ENCODE data around the gene PSMC2. TPM values are rescaled to one million over a fixed set of nuclear protein-coding genes. Genes with fewer than 3 reads are reported as not detected.
A peak's percentile ranks its signal among the peaks of the same experiment; 100 is the strongest.

Gene PSMC2
- total and polyA plus RNA-seq, 2 experiments from 2014 or later, result 107 to 131 TPM

- H3F3A ChIP-seq (replicated peaks; ENCODE audit: low read depth), result no peaks in the 10 kb centered on the region
- peaks cover 24% of the 10 kb centered on the region for H4K20me1 ChIP-seq (replicated peaks; ENCODE audit: insufficient read depth)
- no peak overlapping the region for H3K27ac Mint-ChIP-seq
- no peak for ATAC-seq
- H3K4me2 ChIP-seq, result no peak overlapping the region
- H3K4me1 Mint-ChIP-seq, result peaks cover 15% of the 10 kb centered on the region
- no peaks in the 10 kb centered on the region for H3K27me3 ChIP-seq (ENCODE audit: insufficient read depth)
- DNase-seq (ENCODE audit: low spot score), result no peak
- TF ChIP-seq NANOG (IDR thresholded peaks at IDR 0.05; ENCODE audit: borderline replicate concordance) (no peak), JUNB (IDR thresholded peaks at IDR 0.05; ENCODE audit: unreplicated experiment) (no peak), ZNF114 (CRISPR knock-in tag; IDR thresholded peaks at IDR 0.05) (no peak), REST (IDR thresholded peaks at IDR 0.05; ENCODE audit: unreplicated experiment) (no peak), STAT1 (IDR thresholded peaks at IDR 0.05; ENCODE audit: unreplicated experiment) (no peak), CREB1 (CRISPR knock-in tag; IDR thresholded peaks at IDR 0.05; ENCODE audit: low read depth) (no peak), ZNF331 (CRISPR knock-in tag; IDR thresholded peaks at IDR 0.05; ENCODE audit: low read depth) (no peak), ZNF462 (CRISPR knock-in tag; IDR thresholded peaks at IDR 0.05) (no peak), EZH2phosphoT487 (IDR thresholded peaks at IDR 0.05; ENCODE audit: unreplicated experiment) (no peak), EZH2 (IDR thresholded peaks at IDR 0.05; ENCODE audit: low read depth, unreplicated experiment) (no peak)
- TF ChIP-seq, protein P1, sequence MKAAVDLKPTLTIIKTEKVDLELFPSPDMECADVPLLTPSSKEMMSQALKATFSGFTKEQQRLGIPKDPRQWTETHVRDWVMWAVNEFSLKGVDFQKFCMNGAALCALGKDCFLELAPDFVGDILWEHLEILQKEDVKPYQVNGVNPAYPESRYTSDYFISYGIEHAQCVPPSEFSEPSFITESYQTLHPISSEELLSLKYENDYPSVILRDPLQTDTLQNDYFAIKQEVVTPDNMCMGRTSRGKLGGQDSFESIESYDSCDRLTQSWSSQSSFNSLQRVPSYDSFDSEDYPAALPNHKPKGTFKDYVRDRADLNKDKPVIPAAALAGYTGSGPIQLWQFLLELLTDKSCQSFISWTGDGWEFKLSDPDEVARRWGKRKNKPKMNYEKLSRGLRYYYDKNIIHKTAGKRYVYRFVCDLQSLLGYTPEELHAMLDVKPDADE (IDR thresholded peaks at IDR 0.05), result no peak
- no peak overlapping the region for H3K4me3 ChIP-seq
- no peak overlapping the region for H3K27ac ChIP-seq (ENCODE audit: low read depth)
- H3K36me3 ChIP-seq (ENCODE audit: insufficient read depth), result peaks cover 5% of the 10 kb centered on the region; the same call in 1 of the 2 replicates
- peaks cover 19% of the 10 kb centered on the region for H3K36me3 Mint-ChIP-seq (ENCODE audit: low read depth)
- peaks cover 72% of the 10 kb centered on the region for H3K79me2 ChIP-seq (replicated peaks; ENCODE audit: insufficient read depth)
- peak overlapping the region; percentile 53; the same call in 2 of the 3 replicates for H3K4me3 Mint-ChIP-seq
- H3K9me3 Mint-ChIP-seq, result no peaks in the 10 kb centered on the region
- H3K9me2 ChIP-seq (ENCODE audit: insufficient read depth), result no peaks in the 10 kb centered on the region
- peaks cover 11% of the 10 kb centered on the region; the same call in 1 of the 2 replicates for H3K4me1 ChIP-seq (ENCODE audit: insufficient read depth)
- no peak overlapping the region for H2AFZ ChIP-seq
- H3K27me3 Mint-ChIP-seq (ENCODE audit: insufficient read depth, low read depth, poor library complexity), result peaks cover 3% of the 10 kb centered on the region
Measured at GRCh38 chr7:103349805-103350204, 2.4 kb downstream of the PSMC2 start.

Measured in GM23338 (cell line).